ENCODE data around the gene KCNJ6.
A peak's percentile ranks its signal among the peaks of the same experiment; 100 is the strongest.

Gene KCNJ6

GRCh38 chr21:37575580-37575979 lies 340.7 kb downstream of the KCNJ6 start:
- FAIRE-seq = no peak
- no peak for DNase-seq (ENCODE audit: low spot score)

GRCh38 chr21:37574751-37575150 lies 341.5 kb downstream of the KCNJ6 start:
- FAIRE-seq (no peak), DNase-seq (ENCODE audit: low spot score) (no peak)

GRCh38 chr21:37574316-37574715 lies 341.9 kb downstream of the KCNJ6 start:
- no peak for DNase-seq (ENCODE audit: low spot score)
- no peak for FAIRE-seq

GRCh38 chr21:37571442-37571841 lies 344.8 kb downstream of the KCNJ6 start:
- DNase-seq (ENCODE audit: low spot score) (no peak), FAIRE-seq (no peak)

GRCh38 chr21:37568916-37569315 lies 347.3 kb downstream of the KCNJ6 start:
- DNase-seq (ENCODE audit: low spot score) (no peak), FAIRE-seq (no peak)

- DNase-seq (ENCODE audit: low spot score) = no peak
- FAIRE-seq = no peak
These were observed 347.8 kb downstream of the KCNJ6 start for GRCh38 chr21:37568415-37568814.

- DNase-seq (ENCODE audit: low spot score) (no peak), FAIRE-seq (no peak)
These were observed 349.3 kb downstream of the KCNJ6 start for GRCh38 chr21:37566790-37567615.

- no peak for FAIRE-seq
- no peak for DNase-seq (ENCODE audit: low spot score)
These were observed 350.6 kb downstream of the KCNJ6 start for GRCh38 chr21:37565530-37566223.

GRCh38 chr21:37564924-37565529 lies 351.2 kb downstream of the KCNJ6 start:
- FAIRE-seq (no peak), DNase-seq (ENCODE audit: low spot score) (peak; percentile 7)

- no peak for FAIRE-seq
These were observed 351.8 kb downstream of the KCNJ6 start for GRCh38 chr21:37564341-37564923.

GRCh38 chr21:37563641-37564340 lies 352.5 kb downstream of the KCNJ6 start:
- DNase-seq (ENCODE audit: low spot score) (no peak), FAIRE-seq (no peak)

More at GRCh38 chr21:37564341-37564923, 351.8 kb downstream of the KCNJ6 start:
- DNase-seq (ENCODE audit: low spot score) = peak; percentile 69

GRCh38 chr21:37562920-37563640 lies 353.2 kb downstream of the KCNJ6 start:
- DNase-seq (ENCODE audit: low spot score) = no peak
- no peak for FAIRE-seq

GRCh38 chr21:37561941-37562919 lies 354.0 kb downstream of the KCNJ6 start:
- FAIRE-seq = no peak
- DNase-seq (ENCODE audit: low spot score) = no peak

- FAIRE-seq = no peak
- no peak for DNase-seq (ENCODE audit: low spot score)
These were observed 354.8 kb downstream of the KCNJ6 start for GRCh38 chr21:37561506-37561905.

- DNase-seq (ENCODE audit: low spot score) (no peak), FAIRE-seq (no peak)
These were observed 355.9 kb downstream of the KCNJ6 start for GRCh38 chr21:37560385-37560784.

GRCh38 chr21:37558676-37559211 lies 357.5 kb downstream of the KCNJ6 start:
- no peak for FAIRE-seq
- DNase-seq (ENCODE audit: low spot score) = no peak
